ENCODE results near the gene PROSER3.

- TF ChIP-seq CTCF (IDR thresholded peaks at IDR 0.05) (no peak), EP300 (IDR thresholded peaks at IDR 0.05) (no peak), POLR2AphosphoS5 (IDR thresholded peaks at IDR 0.05) (no peak)
These were observed 36.6 kb upstream of the PROSER3 start for GRCh38 chr19:35721374-35721773.

All from suprapubic skin (tissue), 4 donors.